BJ (cell line): Measurements from ENCODE around the gene DAD1. TPM values are rescaled to one million over a fixed set of nuclear protein-coding genes. Genes with fewer than 3 reads are reported as not detected.

Experiments used
- CTCF ChIA-PET: fragments of 350-600 bp; formaldehyde crosslinking; extraction: SDS; loops from one replicate; lab custom pipeline; 2021; ENCODE audit warnings: antibody characterized with exemption, inconsistent platforms; lab: Yijun Ruan, JAX
- POLR2A ChIA-PET: fragments of 300-600 bp; sonication (Branson Sonifier 250); formaldehyde crosslinking; extraction: SDS; loops from one replicate; lab custom pipeline; 2021; ENCODE audit warnings: antibody characterized with exemption; lab: Charles Lee
- DNase-seq: peaks from one replicate; pipeline ENCODE4 v3.0.0-alpha.2; 2011; ENCODE audit warnings: low read depth
- H3K27me3 ChIP-seq: 2 replicates; pipeline ENCODE4 v1.6.0; 2011; ENCODE audit warnings: low read length; ENCODE audit not compliant: control insufficient read depth, insufficient read depth
- H3K36me3 ChIP-seq: 2 replicates; pipeline ENCODE4 v1.5.1; 2011; ENCODE audit warnings: low read length; ENCODE audit not compliant: control insufficient read depth, insufficient read depth
- H3K4me3 ChIP-seq: 2 replicates; pipeline ENCODE4 v1.5.1; 2011; ENCODE audit warnings: low read depth, mild to moderate bottlenecking, control low read depth, low read length
- polyA plus RNA-seq: library from polyadenylated mRNA; depleted of rRNA; stranded (reverse); fragments of >200 nt; gene quantifications from 2 replicates; pipeline ENCODE4 v1.2.3, GENCODE V29; 2011
- TF ChIP-seq, protein P1 (sequence below): IDR thresholded peaks from 2 replicates; pipeline ENCODE4 v1.5.1; 2011; ENCODE audit warnings: low read depth, mild to moderate bottlenecking, control low read depth, inconsistent platforms, low read length, moderate library complexity; ENCODE audit not compliant: insufficient read depth

DAD1 gene
- polyA plus RNA-seq, 1 experiment: 383 TPM

DNA sequence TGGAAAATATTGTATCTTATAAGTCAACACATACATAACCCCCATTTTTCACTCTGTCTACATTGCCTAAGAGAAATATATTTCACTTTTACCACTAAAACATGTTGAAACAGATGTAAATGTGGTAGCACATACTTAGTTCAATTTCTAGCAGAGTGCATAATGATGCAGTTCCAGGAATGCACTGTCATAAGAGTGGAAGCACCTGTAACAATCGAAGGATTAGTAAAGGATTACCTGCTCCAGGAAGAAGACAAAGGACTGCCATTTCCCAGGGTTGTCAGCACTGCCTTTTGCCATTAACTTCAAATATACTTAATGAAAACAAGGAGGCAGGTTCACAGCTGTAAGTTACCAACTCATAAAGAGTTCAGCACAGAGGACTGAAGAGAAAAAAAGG lies 24.6 kb downstream of the DAD1 start:
- Histone ChIP-seq H3K4me3 (no peak overlapping the region), H3K27me3 (no peaks in the 10 kb centered on the region), H3K36me3 (peaks cover 3% of the 10 kb centered on the region)
- TF ChIP-seq, protein P1, sequence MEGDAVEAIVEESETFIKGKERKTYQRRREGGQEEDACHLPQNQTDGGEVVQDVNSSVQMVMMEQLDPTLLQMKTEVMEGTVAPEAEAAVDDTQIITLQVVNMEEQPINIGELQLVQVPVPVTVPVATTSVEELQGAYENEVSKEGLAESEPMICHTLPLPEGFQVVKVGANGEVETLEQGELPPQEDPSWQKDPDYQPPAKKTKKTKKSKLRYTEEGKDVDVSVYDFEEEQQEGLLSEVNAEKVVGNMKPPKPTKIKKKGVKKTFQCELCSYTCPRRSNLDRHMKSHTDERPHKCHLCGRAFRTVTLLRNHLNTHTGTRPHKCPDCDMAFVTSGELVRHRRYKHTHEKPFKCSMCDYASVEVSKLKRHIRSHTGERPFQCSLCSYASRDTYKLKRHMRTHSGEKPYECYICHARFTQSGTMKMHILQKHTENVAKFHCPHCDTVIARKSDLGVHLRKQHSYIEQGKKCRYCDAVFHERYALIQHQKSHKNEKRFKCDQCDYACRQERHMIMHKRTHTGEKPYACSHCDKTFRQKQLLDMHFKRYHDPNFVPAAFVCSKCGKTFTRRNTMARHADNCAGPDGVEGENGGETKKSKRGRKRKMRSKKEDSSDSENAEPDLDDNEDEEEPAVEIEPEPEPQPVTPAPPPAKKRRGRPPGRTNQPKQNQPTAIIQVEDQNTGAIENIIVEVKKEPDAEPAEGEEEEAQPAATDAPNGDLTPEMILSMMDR: no peak
- CTCF ChIA-PET: interaction anchor here (0.6 to 3.9 kb wide), 6 partner anchors 88 to 289 kb away, joined by 3 to 32 read pairs (median 8); no protein-coding TSS in a partner anchor
- no peak for DNase-seq
- POLR2A ChIA-PET: no interaction called here

DNA sequence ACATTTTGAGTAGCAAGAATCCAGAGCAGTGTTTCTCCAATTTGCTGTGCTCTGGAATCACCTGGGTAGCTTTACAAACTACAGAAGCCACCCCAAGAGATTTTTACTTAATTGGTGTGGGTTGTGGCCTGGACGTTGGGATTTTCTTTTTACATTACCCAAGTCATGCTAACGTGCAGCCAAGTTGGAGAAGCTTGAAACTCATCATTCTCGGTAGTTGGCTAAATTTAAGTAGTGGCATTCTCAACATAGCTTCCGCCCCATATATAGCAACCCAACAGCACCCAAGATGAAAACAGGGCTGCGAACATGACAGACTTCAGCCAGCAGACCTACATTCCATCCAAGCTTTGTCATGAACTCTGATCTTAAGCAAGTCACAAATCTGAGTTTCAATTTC lies 25.0 kb downstream of the DAD1 start:
- no peak overlapping the region for H3K4me3 ChIP-seq
- ChIA-PET POLR2A (no interaction called here), CTCF (interaction anchor here (0.6 to 3.1 kb wide), 5 partner anchors 88 to 290 kb away, joined by 3 to 16 read pairs (median 4); no protein-coding TSS in a partner anchor)
- no peak for DNase-seq
- TF ChIP-seq, protein P1: no peak
- H3K27me3 ChIP-seq: no peaks in the 10 kb centered on the region
- H3K36me3 ChIP-seq: peaks cover 3% of the 10 kb centered on the region

DNA sequence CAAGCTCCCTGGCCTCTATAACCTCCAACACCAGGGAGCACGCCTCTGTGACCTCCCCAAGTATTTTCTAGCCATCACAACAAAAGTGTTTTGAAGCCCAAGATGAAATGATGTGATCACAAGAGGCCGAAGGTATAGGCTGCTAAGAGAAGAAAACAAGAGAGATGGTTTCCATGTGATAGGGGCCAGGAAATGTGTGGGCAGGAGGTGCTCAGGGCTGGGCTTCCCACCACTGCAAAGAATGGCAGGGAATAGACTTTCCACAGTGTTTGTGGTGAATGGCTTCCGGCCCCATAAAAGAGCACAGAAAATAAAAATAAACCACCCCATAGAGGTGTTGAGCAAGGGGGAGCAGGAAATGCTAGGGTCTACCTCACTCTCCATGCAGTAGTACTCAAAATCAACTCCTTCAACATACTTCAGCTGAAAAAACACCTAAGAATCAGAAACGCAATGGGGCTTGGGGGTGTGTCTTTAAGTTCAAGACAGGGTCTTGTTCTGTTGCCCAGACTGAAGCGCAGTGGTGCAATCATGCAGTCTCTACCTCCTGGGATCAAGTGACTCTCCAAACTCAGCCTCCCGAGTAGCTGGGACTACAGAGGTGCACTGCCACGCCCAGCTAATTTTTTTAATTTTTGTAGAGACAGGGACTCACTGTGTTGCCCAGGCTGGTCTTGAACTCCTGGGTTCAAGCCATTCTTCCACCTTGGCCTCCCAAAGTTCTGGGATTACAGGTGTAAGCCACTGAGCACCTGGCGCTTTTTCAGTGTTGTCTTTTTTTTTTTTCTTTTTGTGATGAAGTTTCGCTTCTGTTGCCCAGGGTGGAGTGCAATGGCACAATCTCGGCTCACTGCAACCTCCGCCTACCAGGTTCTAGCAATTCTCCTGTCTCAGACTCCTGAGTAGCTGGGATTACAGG lies 27.1 kb downstream of the DAD1 start:
- ChIA-PET CTCF (interaction anchor here (0.6 to 3.9 kb wide), 9 partner anchors 8 to 425 kb away, joined by 3 to 23 read pairs (median 8); no protein-coding TSS in a partner anchor), POLR2A (no interaction called here)
- no peaks in the 10 kb centered on the region for H3K27me3 ChIP-seq
- TF ChIP-seq, protein P1: no peak
- no peak for DNase-seq
- H3K4me3 ChIP-seq: no peak overlapping the region
- H3K36me3 ChIP-seq: no peaks in the 10 kb centered on the region; the same call in 1 of the 2 replicates

DNA sequence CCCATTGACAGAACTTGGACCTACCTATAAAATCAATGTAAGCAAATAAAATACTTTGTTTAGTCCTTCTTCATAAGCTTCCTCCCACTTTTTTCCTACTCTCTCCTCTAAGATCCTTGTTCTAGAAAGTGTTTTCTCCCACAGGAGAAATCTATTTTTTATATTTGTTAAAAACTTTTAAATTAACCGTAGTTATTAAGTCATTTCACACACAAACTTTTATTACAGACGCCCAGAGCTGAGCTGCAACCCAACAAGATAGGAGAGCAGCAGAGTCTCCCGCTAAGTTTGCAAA lies 27.7 kb downstream of the DAD1 start:
- ChIA-PET POLR2A (no interaction called here), CTCF (interaction anchor here (0.6 to 3.9 kb wide), 9 partner anchors 9 to 426 kb away, joined by 3 to 23 read pairs (median 8); no protein-coding TSS in a partner anchor)
- Histone ChIP-seq H3K36me3 (no peaks in the 10 kb centered on the region; the same call in 1 of the 2 replicates), H3K4me3 (no peak overlapping the region), H3K27me3 (no peaks in the 10 kb centered on the region)
- TF ChIP-seq, protein P1: no peak
- DNase-seq: no peak

DNA sequence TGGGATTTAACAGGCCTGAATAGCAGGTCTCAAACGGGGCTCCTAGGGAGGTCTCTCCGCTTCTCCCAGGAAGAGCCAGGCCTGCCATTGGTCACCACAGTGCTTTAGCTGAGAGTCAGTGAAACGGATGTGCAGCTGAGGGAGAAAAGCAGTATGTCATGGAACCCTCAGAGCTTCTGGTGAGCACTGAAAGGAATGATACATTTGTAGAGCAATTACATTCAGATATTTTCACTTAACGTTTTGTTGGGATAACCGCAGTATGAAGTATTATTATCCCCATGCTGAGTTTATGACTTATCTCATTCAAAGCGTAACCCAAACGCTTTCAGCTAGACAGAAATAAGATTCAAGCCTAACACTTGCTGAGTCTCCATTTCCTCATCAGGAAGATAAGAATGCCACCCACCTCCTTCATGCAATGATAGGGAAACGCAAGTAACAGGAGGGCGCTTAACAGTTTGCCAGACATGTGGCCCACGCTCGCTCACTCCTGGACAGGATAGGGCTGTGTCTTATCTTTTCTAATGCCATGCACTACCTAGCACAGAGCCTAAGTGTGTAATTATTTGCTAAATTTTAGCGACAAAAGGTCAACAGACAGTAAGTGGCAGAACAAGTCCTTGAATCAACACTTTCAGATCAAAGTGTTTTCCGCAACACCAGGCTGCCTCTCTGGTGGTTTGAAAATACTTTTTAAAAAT lies 28.2 kb downstream of the DAD1 start:
- DNase-seq: no peak
- no peaks in the 10 kb centered on the region; the same call in 1 of the 2 replicates for H3K36me3 ChIP-seq
- no peaks in the 10 kb centered on the region for H3K27me3 ChIP-seq
- POLR2A ChIA-PET: no interaction called here
- TF ChIP-seq, protein P1: no peak
- no peak overlapping the region for H3K4me3 ChIP-seq
- CTCF ChIA-PET: interaction anchor here (0.7 to 3.9 kb wide), 13 partner anchors 10 to 336 kb away, joined by 3 to 23 read pairs (median 8); no protein-coding TSS in a partner anchor
